ENCODE results near the gene SLC25A44.

Gene SLC25A44

GRCh38 chr1:156244126-156244525 is 50.2 kb downstream of the SLC25A44 start:
- DNase-seq = no peak

DNA sequence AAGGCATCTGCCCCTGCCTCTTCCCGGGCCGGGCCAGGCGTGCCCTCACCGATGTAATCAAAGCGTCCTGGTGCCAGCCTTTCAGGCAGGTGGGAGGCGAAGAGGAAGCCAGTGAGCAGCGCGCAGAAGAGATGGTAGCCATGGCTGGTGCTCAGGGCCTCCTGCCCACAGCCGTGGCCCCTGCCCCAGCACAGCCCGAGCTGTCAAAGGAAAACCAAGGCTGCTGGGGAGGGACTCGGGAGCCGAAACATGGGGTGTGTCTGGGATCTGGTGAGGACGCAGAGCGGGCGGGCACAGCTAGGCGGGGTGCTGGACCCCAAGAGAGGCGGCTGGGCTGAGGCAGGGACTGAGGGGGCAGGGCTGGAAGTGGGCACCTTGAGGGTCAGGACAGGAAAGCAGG is 50.8 kb downstream of the SLC25A44 start:
- no peak for DNase-seq

DNA sequence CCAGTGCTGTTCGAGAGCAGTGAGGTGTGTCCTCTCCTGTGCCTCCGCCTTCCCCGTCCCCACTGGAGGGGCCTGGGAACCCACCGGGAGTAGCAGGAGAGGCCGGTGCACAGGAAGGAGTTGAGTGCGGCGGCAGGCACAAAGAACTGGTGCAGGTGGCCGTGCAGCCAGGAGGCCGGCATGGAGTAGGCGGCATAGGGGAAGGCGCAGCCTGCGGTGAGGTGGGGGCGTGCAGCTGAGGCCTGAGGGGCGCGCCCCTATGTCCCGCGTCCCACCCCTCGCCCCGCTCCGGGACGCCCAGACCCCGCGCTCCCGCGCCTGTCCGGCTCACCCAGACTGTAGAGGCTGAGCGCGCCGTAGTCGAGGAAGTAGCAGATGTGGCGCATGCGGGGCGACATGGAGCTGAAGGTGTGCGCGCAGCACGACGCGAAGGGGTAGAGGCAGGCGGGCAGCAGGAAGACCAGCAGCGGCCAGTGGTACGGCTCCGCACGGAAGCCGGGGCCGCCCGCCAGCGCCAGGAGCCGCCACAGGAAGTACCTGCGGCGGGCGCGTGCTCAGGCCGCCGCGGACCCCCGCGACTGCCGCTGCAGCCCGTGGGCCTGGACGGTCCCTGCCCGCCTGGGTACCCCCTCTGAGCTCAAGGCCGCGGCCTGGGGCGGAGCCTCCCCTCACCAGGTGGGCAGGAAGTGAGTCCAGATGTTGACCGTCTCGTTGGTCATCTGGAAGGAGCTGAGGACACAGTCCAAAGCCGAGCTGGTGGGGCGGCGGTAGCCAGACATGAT is 51.7 kb downstream of the SLC25A44 start:
- peak; percentile 17 for DNase-seq

DNA sequence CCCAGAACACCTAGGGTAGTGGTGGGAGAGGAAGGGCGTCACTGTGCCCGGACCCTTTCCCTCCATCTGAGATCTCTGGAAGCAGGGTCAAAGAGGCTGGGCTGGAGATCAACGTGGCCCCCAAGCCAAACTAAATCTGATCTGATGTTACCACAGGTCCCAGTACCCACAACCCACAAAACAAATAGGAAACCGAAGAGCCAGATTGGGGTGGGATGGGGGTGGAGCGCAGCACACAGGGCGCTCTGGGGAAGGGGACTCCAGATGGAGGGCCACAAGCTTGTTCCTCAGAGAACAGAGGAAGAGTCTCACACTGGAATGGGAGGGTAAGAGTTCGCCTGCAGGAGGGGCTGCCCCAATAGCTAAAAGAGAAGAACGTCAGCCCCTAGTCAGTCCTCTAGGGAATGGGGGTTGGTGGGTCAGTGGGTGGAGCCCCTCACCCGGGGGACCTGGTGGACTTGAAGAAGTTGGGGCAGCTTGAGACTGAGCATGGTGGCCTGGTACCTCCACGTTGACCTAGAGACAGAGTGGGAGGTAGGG is 52.4 kb downstream of the SLC25A44 start:
- no peak for DNase-seq

GRCh38 chr1:156246781-156247459 is 53.0 kb downstream of the SLC25A44 start:
- DNase-seq = no peak

DNA sequence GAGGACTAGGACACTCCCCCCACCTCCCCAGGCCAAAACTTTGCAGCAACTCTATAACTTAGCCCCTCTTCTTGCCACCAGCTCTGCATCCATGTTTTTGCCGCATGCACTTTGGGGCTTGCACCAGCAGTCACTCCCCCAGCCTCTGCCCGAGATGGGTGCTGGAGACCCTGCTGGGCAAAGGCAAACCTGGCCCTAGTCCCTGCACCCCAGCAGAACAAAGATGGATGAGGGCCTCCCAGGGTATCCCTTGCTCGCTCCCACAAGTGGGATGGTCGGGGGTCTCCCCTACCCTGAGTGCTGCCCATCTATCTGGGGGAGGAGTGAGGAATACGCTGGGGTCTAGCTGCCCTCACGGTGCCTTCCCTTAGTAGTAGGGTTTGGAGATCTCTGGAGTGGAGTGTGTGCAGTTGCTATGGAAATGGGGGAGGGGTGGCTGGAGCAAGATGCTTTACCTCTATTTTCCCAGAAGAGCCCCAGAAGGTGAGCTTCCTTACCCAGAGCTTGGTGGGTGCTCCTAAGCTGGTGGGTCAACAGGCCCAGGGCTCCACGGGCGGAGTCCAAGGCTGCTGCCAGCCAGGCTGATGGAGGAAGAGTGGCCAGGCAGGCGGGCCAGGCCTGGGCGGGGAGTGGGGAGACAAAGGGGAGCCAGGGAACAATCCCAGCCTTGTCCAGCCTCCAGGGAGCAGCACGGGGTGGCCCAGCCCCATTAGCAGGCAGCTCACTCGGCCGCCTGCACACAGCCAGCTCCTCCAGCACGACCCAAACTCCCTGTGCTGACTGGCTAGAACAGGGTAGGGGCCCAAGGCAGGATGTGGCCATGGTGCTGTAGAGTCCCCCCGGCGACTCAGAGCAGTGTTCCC is 53.8 kb downstream of the SLC25A44 start, which contains the start of gene PAQR6:
Gene PAQR6 (minus strand): TSS at position 597 of the 863 bp plus-strand sequence. CDS start 1,325 bp downstream, outside the sequence.
- no peak for DNase-seq

DNA sequence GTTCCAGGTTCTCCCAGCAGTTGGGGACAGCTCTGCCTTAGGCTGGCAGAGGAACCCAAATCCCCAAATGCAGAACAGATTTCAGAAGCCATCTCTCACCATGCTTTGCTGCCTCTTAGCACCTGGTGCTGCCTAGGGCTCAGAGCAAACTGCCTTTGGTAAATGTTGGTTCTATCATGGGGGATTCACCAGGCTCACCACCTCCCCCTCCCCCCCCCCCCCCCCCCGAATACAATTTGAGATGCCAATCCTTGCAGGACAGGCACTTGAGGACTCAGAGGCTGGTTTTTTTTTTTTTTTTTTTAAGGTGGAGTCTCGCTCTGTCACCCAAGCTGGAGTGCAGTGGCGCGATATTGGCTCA is 54.4 kb downstream of the SLC25A44 start:
- DNase-seq = no peak

GRCh38 chr1:156249593-156249992 is 55.7 kb downstream of the SLC25A44 start:
- DNase-seq = no peak

- DNase-seq = no peak
Observed at GRCh38 chr1:156251527-156251926, 57.6 kb downstream of the SLC25A44 start.

DNA sequence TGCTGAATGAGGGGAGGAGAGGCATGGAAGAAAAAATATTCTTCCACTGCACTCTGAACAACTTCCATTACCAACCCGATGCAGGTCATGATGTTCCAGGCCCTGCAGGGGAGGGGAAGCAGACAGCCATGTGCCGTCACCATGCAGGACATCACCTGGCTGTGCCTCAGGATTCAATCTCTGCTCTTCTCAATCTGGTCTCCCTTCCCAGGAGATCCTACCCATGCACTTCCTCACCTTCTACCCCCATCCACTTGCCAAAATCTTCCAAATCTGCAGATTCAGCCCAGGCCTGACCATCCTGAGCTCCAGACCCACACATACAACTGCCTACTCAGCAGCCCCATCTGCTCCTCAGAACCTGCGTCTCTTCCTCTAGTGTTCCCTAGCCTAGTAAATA is 59.7 kb downstream of the SLC25A44 start:
- no peak for DNase-seq

- no peak for DNase-seq
Observed at GRCh38 chr1:156257711-156258110, 63.8 kb downstream of the SLC25A44 start.

DNA sequence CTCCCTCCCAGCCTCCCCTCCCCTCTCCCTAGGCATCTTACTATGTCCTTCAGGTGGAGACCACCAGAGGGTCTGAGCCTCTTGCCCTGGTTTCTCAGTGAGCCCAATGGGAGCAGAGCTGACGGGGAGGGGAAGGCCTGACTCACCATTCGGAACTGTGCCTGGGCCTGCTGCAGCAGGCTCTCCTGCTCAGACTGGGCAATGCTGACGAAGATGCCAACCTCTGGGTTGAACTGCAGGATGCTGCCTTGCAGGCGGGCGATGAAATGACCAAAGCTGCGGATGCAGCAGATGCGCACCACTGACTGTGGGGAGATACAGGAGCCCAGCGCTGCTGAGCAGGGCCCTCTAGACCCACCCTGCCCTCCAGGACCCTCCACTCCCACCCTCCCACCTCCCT is 65.0 kb downstream of the SLC25A44 start:
- no peak for DNase-seq

DNA sequence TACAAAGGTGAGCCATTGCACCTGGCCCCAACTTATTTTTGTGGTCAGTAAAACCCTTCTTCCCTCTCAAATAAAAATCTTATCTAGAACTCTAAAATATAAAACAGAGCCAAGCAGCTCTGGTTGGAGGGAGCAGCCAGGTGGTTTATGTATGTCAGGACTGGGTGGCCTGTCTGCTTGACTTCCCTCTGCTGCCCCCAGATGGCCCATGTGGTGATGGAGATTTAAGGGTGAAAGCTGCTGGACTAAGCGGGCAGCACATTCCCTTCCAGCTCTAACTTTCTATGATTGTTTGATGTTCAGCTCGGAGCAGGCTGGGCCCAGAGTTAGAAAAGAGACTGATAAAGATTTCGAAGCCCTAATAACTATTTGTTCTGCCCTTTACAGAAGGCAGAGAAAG is 65.9 kb downstream of the SLC25A44 start:
- no peak for DNase-seq

DNA sequence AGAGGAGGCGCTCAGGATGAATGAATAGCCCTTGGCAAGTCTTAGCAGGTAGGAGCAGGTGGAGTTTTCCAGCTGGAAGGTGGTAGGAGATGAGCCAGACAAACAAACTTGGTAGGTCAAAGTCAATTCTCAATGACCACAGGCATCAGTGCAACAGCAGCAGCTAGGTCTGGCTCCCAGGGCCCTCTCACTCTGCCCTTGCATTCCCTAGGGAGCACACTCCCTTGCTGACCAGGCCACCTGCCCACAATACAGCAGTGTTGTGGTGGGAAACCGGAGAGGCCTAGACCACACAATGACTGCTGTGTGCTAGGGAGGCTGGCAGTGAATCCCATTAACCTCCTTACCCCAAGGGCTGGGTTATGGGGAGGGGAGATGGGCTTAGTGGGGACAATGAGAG is 67.0 kb downstream of the SLC25A44 start:
- DNase-seq = no peak
